ENCODE results near the gene KRT13. TPM values are rescaled to one million over a fixed set of nuclear protein-coding genes. Genes with fewer than 3 reads are reported as not detected.
"Not testable (repeated sequence)": the region's sequence is repeated elsewhere in the genome, so short reads cannot be mapped to it uniquely, and the experiment has no call there.

Gene KRT13
- total RNA-seq, 2 donors from 2014 or later: not detected

GRCh38 chr17:41545829-41546410 is 40.5 kb upstream of the KRT13 start:
- Histone ChIP-seq H3K4me1 (peaks cover 0 to 23% of the 10 kb centered on the region in 2 donors), H3K9me3 (peaks cover 5% of the 10 kb centered on the region in 2 donors), H3K4me3 (no peak overlapping the region), H3K27ac (no peak overlapping the region), H3K27me3 (no peaks in the 10 kb centered on the region), H3K36me3 (no peaks in the 10 kb centered on the region)
- TF ChIP-seq CTCF (IDR thresholded peaks at IDR 0.05): no peak
- DNase-seq (ENCODE audit: low spot score): no peak

GRCh38 chr17:41544935-41545334 is 39.5 kb upstream of the KRT13 start:
- H3K9me3 ChIP-seq: peaks cover 5% of the 10 kb centered on the region in 2 donors
- no peak for DNase-seq (ENCODE audit: low spot score)
- H3K4me1 ChIP-seq: peaks cover 0 to 23% of the 10 kb centered on the region in 2 donors
- no peak overlapping the region for H3K4me3 ChIP-seq
- no peak overlapping the region for H3K27ac ChIP-seq
- no peak for TF ChIP-seq CTCF (IDR thresholded peaks at IDR 0.05)
- no peaks in the 10 kb centered on the region for H3K27me3 ChIP-seq
- H3K36me3 ChIP-seq: no peaks in the 10 kb centered on the region

GRCh38 chr17:41544491-41544892 is 39.1 kb upstream of the KRT13 start:
- Histone ChIP-seq H3K4me1 (peaks cover 0 to 20% of the 10 kb centered on the region in 2 donors), H3K9me3 (peaks cover 5% of the 10 kb centered on the region in 2 donors), H3K4me3 (no peak overlapping the region), H3K36me3 (no peaks in the 10 kb centered on the region), H3K27me3 (no peaks in the 10 kb centered on the region), H3K27ac (no peak overlapping the region)
- no peak for DNase-seq (ENCODE audit: low spot score)
- TF ChIP-seq CTCF (IDR thresholded peaks at IDR 0.05): no peak

- H3K9me3 ChIP-seq; H3K27me3 ChIP-seq; DNase-seq (ENCODE audit: low spot score); H3K27ac ChIP-seq; H3K36me3 ChIP-seq; H3K4me3 ChIP-seq; H3K4me1 ChIP-seq: not testable (repeated sequence)
Observed at GRCh38 chr17:41542786-41543185, 37.4 kb upstream of the KRT13 start.

DNA sequence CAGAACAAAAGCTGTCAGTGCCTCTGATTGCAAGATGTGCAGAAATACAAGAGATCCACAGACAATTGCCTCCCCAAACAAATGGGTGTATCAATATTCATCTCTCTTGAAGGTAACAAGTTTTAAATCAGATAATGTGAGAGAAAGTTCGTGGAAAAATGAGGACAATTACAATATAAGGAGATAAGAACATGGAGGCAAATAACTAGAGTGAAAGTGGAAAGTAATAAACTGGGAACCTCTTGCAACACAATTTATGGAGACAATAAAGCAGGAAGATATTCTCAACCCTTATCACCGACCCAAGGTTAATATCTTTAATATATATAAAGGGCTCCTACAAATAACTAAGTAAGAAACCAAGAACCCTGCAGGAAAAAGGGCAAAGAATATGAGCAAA is 36.9 kb upstream of the KRT13 start:
- no peak overlapping the region for H3K27ac ChIP-seq
- H3K4me1 ChIP-seq: no peaks in the 10 kb centered on the region
- H3K4me3 ChIP-seq: no peak overlapping the region
- H3K36me3 ChIP-seq: no peaks in the 10 kb centered on the region
- no peaks in the 10 kb centered on the region for H3K27me3 ChIP-seq
- TF ChIP-seq CTCF (IDR thresholded peaks at IDR 0.05): no peak
- peaks cover 5% of the 10 kb centered on the region in 2 donors for H3K9me3 ChIP-seq
- DNase-seq (ENCODE audit: low spot score): no peak

DNA sequence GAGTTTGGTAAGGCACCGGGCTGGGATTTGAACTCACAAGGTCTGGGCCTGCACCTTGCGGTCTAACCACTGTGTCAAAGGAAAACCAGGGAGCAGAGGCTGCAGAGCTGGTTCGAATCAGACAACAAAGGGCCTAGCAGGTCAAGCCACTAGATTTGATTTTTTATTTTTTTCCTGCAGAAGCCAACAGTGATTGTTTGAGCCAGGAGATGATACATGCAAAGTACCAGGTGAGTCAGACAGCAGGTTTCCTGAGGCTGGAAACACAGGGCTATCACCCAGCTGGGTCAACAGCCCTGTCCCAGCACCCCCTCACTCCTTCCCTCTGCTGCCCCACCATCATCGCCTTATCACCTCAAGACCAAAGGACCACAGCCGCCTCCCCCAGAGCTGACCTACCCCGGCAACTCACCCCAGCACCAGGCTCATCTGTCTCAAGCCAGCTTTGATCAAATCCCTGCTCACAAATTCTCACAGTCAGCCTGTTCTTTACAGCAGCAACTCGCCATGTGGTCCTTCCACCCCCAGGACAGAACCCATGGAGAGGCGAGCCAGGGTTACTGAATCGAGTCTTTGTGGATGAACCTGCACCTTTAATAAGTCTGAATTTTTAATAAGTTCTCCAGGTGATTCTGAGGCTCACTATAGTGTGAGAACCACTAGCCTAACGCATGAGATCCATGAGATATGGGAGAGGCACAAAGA is 35.7 kb upstream of the KRT13 start:
- DNase-seq (ENCODE audit: low spot score): no peak
- Histone ChIP-seq H3K27ac (no peak overlapping the region), H3K9me3 (no peaks in the 10 kb centered on the region), H3K27me3 (no peaks in the 10 kb centered on the region), H3K4me1 (no peaks in the 10 kb centered on the region), H3K4me3 (no peak overlapping the region), H3K36me3 (no peaks in the 10 kb centered on the region)
- TF ChIP-seq CTCF (IDR thresholded peaks at IDR 0.05): no peak
